ENCODE measurements around the gene TMEM91.
"Not testable (repeated sequence)": the region's sequence is repeated elsewhere in the genome, so short reads cannot be mapped to it uniquely, and the experiment has no call there.

TMEM91 gene

GRCh38 chr19:41353466-41354342 lies 22.6 kb upstream of the TMEM91 start, which contains the start of gene TGFB1:
Gene TGFB1 (minus strand): TSS chr19:41353922. CDS start chr19:41353044, 878 bp downstream.
- DNase-seq: peak; percentile 40

DNA sequence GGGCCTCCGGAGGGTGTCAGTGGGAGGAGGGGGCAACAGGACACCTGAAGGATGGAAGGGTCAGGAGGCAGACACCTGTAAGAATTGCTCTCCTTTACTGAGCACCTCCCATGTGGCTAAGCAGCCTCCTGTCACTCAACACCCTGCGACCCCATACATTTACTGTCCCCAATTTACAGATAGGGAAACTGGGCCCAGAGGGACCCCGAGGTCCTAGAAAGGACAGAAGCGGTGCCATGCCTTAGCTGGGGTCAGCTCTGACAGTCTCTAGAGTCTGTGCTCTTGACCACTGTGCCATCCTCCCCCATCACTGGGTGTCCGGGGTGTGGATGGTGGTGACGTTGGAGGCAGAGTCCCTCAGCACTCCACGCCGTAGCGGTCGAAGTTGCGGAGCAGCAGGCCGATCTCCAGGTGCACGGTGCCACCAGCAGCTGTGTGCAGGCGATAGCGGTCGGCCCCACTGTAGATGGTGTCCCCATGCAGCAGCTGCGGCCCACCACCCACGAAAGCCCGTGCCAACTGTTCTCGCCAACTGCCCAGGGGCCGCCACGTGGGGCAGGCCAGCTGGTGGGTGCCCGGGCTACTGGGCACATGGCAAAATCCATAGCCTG lies 21.9 kb upstream of the TMEM91 start:
- no peak for DNase-seq

GRCh38 chr19:41355035-41355434 lies 21.3 kb upstream of the TMEM91 start:
- DNase-seq: no peak

DNA sequence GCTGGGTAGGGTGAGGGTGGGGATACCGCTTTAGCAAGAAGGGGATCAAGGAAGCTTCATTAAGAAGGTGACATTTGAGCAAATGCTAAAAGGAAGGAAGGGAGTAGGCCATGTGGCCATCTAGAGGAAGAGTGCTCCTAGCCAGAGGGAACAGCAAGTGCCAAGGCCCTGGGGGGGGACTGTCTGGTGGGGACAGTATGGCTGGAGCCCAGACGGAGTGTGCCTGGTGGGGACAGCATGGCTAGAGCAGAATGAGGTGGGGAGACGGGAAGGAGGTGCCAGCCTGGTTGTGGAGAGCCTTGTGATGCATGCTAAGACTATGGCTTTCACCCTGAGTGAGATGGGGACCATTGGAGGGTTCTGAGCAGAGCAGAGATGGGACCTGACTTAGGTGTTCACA lies 20.5 kb upstream of the TMEM91 start:
- DNase-seq: no peak

DNA sequence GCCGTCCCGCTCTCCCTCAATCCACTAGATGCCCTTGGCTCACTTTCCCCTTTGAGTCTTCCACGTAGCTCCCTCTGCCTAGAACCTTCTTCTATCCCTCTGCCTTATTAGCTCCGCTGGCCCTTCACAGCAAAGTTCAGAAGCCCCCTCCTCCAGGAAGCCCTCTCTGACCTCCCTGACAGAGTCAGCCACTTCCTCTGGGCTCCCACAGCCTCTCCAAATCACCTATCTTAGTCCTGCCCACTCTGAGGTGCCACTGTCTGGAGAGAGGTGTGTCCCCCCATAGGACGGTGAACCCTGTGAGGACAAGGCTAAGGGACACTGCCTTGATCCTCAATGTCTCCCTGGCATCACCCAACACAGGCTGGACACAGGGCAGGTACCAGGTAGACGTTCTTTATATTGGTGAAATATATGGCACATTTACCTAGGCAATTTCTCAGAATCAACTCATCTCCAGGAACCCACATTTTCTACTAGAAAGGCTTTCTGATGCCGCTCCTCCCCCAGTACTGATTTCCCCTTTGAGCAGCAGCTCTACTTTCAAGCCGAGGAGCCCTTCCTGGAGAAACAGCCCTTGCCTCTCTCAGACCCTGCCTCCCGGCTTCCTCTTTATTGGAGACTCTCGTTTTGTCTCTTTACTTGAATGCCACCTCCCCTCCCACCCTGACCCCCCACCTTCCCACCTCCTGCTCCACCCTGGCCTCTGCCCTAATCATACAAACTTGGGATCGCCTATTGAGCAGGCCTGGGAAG lies 19.2 kb upstream of the TMEM91 start:
- no peak for DNase-seq

DNA sequence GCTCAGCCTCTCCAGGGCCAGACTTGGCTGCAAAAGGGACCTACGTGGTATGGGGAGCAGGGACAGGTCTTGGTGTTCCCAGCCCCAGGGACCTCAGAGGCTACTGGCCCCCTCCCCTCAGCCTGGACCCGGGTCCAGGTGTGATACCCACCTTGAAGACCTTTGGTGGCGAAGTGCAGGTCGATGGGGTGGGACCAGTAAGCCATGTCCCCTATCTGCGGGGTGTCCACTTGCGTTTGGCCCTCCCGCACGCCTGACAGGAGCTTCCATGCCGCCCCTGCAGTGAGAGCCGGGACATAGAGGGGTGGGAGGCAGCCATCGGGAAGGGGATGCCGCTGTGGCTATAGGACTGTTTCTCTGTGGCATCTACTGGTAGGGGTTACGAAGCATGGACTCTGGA lies 18.6 kb upstream of the TMEM91 start:
- no peak for DNase-seq

GRCh38 chr19:41359741-41360140 lies 16.6 kb upstream of the TMEM91 start:
- DNase-seq: no peak

- DNase-seq: no peak
Measured at GRCh38 chr19:41362143-41362847, 14.0 kb upstream of the TMEM91 start.

DNA sequence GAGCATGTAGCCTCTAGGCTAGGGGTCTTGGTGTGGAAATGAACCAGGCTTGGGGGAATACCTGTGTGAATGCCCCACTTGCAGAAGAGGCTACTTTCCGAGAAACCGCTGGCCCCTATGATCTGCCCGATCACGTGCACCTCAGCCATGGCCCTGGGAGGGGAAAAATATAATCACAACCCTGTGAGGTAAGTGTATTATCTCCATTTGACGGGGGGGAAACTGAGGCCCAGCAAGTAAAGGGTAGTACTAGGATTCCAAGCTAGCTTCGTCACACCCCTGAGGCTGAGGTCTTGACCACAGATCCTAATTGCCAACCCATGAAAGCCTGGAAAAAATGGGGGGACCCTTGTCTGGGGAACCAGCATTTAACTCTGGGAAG lies 13.0 kb upstream of the TMEM91 start:
- no peak for DNase-seq

DNA sequence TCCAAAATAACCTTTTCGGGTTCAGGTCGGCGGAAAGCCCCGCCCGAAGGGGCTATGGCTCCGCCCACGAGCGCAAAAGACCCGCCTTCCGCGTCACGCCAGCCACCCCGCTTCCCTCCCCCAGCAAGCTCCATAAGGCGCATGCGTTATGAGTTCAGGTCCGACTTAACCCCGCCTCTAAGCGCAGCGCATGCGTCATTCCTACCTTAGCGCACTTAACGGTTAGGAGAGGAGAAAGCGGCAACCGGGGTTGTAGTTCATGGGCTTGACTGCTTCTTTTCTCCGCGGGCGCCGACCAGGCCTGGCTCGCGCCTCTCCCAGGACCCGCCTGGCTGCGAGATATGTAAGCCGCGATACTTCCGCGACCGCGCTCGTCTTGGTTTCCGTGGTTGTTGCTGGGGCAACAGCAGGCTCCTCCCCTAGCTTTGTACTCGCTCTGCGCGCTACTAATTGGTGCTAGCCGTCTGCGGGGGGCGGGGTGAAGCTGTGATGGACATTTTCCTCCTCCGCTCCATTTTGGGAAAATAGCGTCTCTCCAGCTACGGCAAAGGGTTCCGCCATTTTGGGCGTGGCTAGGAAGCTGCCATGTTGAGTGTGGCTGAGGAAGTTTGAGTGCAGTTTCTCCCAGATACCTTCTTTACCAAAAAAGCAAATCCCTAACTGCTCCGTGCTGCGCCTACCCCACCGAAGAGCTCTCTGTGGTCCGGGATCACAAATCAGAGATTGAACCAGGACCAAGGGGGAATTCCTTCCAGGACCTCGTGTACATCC lies 12.4 kb upstream of the TMEM91 start, which contains the start of gene B9D2:
B9D2 (minus strand) TSS at position 397 of the 771 bp plus-strand sequence. CDS start 630 bp downstream, outside the sequence.
- peak; percentile 98 for DNase-seq

GRCh38 chr19:41364524-41365391 lies 11.6 kb upstream of the TMEM91 start:
- DNase-seq: no peak

DNA sequence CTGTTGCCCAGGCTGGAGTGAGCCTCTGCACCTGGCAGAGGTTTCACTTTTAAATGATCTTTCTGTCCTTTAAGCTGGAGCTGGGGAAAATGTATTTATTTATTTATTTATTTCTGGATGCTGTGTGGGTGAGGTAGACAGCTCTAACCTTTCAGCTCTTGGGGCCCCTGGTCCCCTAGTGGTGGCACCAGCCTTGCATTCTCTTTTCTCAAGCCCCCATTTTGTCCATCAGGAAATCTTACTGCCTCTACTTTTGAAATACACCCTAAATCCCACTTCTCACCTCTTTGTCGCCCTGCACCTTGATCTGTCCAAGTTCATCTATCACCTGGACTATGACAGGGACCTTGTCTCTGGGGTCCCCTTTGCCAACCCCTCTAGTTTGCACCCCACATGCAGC lies 10.2 kb upstream of the TMEM91 start:
- DNase-seq: no peak

DNA sequence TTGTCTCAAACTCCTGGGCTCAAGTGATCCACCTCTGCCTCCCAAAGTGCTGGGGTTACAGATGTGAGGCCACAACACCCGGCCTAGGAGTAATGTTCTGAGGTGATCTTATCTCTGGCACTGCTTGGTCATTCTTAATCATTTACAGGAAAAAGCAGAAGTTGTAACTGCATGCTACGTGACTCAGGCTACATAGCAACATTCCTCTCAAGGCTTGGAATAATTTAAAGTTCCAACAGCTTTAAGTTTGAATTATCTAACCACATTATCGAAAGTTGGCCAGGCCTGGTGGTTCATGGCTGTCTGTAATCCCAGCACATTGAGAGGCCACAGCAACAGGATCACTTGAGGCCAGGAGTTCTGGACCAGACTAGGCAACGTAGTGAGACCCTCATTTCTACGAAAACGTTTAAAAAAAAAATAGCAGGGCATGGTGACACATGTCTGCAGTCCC lies 8.5 kb upstream of the TMEM91 start:
- no peak for DNase-seq

DNA sequence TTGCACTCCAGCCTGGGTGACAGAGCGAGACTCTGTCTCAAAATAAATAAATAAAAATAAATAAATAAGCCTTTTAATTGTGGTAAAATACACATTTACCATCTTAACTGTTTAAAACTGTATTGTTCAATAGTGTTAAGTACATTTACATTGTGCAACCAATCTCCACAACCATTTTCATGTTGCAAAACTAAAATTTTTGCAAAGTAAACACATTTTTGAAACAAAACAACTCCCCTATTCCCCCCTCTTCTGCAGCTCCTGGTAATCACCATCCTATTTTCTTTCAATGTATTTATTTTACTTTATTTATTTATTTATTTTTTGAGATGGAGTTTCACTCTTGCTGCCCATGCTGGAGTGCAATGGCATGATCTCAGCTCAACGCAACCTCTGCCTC lies 6.6 kb upstream of the TMEM91 start:
- no peak for DNase-seq

- not testable (repeated sequence) for DNase-seq
Measured at GRCh38 chr19:41371119-41371518, 5.2 kb upstream of the TMEM91 start.

DNA sequence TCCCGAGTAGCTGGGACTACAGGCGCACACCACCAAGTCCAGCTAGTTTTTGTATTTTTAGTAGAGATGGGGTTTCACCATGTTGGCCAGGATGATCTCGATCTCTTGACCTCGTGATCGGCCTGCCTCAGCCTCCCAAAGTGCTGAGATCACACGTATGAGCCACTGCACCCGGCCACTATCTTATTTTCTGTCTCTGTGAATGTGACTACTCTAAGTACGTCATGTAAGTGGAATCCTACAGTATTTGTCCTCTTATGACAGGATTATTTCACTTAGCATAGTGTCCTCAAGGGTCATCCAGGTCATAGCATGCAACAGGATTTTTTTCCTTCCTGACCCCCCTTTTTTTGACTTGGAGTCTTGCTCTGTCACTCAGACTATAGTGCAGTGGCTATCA lies 4.8 kb upstream of the TMEM91 start:
- no peak for DNase-seq

- DNase-seq: no peak
Measured at GRCh38 chr19:41372501-41372900, 3.8 kb upstream of the TMEM91 start.

DNA sequence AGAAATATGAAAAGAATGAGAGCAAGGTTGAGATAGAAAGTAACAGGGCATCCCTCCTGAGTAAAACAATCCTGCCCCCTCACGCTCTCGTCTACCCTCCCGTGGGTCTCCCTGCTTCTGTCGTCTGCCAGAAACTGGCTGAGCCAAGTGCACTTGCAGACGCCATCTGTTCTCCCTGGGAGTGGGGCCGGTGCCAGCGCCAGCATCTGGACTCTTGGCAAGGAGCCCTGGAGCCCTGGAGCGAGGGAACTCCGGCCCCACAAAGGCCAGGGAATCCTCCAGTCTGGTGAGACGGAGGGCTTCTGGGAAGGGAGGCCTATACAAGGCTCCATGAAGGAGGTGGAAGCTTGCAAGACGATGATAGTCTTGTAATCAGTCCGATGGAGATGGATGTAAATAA lies 2.3 kb upstream of the TMEM91 start:
- DNase-seq: peak; percentile 94

DNA sequence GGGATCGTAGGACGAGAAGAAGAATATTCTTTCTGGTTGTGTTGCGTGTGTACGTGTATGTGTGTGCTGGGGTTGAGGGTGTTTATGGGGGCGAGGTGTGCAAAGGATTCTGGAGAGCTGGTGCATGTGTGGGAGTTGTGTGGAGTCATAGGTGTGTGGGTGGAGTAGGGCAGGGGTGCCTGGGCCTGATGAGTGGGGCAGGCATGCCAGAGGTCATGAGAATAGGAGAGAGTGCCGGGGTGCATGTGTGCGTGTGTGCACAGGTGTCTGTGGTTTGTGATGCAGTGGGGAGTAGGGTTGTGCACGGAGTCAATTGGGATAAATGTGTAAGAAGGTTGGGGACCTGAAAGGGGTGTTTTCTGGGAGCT lies 649 bp downstream of the TMEM91 start:
- DNase-seq: no peak

DNA sequence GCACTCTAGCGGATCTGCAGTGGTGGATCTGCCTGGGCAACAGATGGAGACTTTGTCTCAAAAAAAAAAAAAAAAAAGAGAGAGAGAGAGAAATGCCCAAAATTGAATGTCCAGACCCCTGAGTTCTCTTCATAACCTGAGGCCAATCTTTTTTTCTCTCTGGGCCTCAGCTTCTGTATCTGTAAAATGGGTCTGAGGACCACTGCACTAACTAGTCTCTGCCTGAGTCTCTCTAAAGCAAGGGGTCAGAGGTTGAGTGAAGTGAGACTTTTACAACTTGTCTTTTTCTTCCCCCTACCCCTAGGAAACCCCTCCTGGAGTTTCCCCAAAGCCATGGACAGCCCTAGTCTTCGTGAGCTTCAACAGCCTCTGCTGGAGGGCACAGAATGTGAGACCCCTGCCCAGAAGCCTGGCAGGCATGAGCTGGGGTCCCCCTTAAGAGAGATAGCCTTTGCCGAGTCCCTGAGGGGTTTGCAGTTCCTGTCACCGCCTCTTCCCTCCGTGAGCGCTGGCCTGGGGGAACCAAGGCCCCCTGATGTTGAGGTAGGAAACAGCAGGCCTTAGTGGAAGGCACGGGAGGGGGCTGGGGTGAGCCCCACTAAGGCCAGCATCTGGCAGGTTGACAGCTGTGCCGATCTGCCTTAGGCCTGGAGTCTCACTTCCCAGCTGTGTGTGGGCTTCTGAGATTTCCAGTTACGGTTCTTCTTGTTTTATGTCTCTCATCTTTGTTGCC lies 1.8 kb downstream of the TMEM91 start:
- DNase-seq: no peak
